Measurements from ENCODE around the gene NCBP1.
"Not testable (repeated sequence)": the region's sequence is repeated elsewhere in the genome, so short reads cannot be mapped to it uniquely, and the experiment has no call there.

NCBP1 gene

GRCh38 chr9:97672403-97672802 is 38.8 kb downstream of the NCBP1 start:
- ATAC-seq (ENCODE audit: low read depth) (no peak), DNase-seq (ENCODE audit: low spot score in 2 of 2) (no peak)
- Mint-ChIP-seq H3K27me3 (no peaks in the 10 kb centered on the region), H3K4me3 (no peak overlapping the region), H3K9me3 (no peaks in the 10 kb centered on the region), H3K36me3 (peaks cover 30% of the 10 kb centered on the region), H3K27ac (no peak overlapping the region), H3K4me1 (peaks cover 4% of the 10 kb centered on the region)

- peak overlapping the region; percentile 38 for H3K27ac Mint-ChIP-seq
- H3K4me3 Mint-ChIP-seq: no peak overlapping the region
- no peaks in the 10 kb centered on the region for H3K9me3 Mint-ChIP-seq
- H3K4me1 Mint-ChIP-seq: peaks cover 4% of the 10 kb centered on the region
- H3K27me3 Mint-ChIP-seq: no peaks in the 10 kb centered on the region
- H3K36me3 Mint-ChIP-seq: peaks cover 29% of the 10 kb centered on the region
- DNase-seq (ENCODE audit: low spot score in 2 of 2) (no peak), ATAC-seq (ENCODE audit: low read depth) (no peak)
Measured at GRCh38 chr9:97673922-97674321, 40.3 kb downstream of the NCBP1 start.

- H3K4me3 Mint-ChIP-seq: no peak overlapping the region
- no peaks in the 10 kb centered on the region for H3K9me3 Mint-ChIP-seq
- H3K27ac Mint-ChIP-seq: no peak overlapping the region
- DNase-seq (ENCODE audit: low spot score in 2 of 2) (no peak), ATAC-seq (ENCODE audit: low read depth) (no peak)
- no peaks in the 10 kb centered on the region for H3K27me3 Mint-ChIP-seq
- peaks cover 4% of the 10 kb centered on the region for H3K4me1 Mint-ChIP-seq
- peaks cover 26% of the 10 kb centered on the region for H3K36me3 Mint-ChIP-seq
Measured at GRCh38 chr9:97675655-97676054, 42.0 kb downstream of the NCBP1 start.

- Mint-ChIP-seq H3K36me3 (peaks cover 22% of the 10 kb centered on the region), H3K9me3 (no peaks in the 10 kb centered on the region), H3K4me1 (no peaks in the 10 kb centered on the region), H3K4me3 (no peak overlapping the region), H3K27ac (no peak overlapping the region), H3K27me3 (no peaks in the 10 kb centered on the region)
- DNase-seq (ENCODE audit: low spot score in 2 of 2) (no peak), ATAC-seq (ENCODE audit: low read depth) (no peak)
Measured at GRCh38 chr9:97682242-97682641, 48.6 kb downstream of the NCBP1 start.

- ATAC-seq (ENCODE audit: low read depth) (no peak), DNase-seq (ENCODE audit: low spot score in 2 of 2) (no peak)
- Mint-ChIP-seq H3K9me3 (no peaks in the 10 kb centered on the region), H3K36me3 (peaks cover 30% of the 10 kb centered on the region), H3K27me3 (no peaks in the 10 kb centered on the region), H3K27ac (no peak overlapping the region), H3K4me1 (peaks cover 2% of the 10 kb centered on the region), H3K4me3 (no peak overlapping the region)
Measured at GRCh38 chr9:97688654-97689053, 55.0 kb downstream of the NCBP1 start.

- peaks cover 26% of the 10 kb centered on the region for H3K36me3 Mint-ChIP-seq
- DNase-seq (ENCODE audit: low spot score in 2 of 2) (no peak), ATAC-seq (ENCODE audit: low read depth) (no peak)
- H3K27ac Mint-ChIP-seq: no peak overlapping the region
- H3K4me3 Mint-ChIP-seq: no peak overlapping the region
- no peaks in the 10 kb centered on the region for H3K27me3 Mint-ChIP-seq
- H3K9me3 Mint-ChIP-seq: no peaks in the 10 kb centered on the region
- peaks cover 8% of the 10 kb centered on the region for H3K4me1 Mint-ChIP-seq
Measured at GRCh38 chr9:97689401-97690180, 56.0 kb downstream of the NCBP1 start.

GRCh38 chr9:97694769-97695168 is 61.1 kb downstream of the NCBP1 start:
- DNase-seq (ENCODE audit: low spot score in 2 of 2): no peak
- Mint-ChIP-seq H3K27ac (no peak overlapping the region), H3K4me3 (no peak overlapping the region), H3K4me1 (peaks cover 43% of the 10 kb centered on the region), H3K36me3 (peaks cover 10% of the 10 kb centered on the region), H3K9me3 (no peaks in the 10 kb centered on the region), H3K27me3 (no peaks in the 10 kb centered on the region)
- no peak for ATAC-seq (ENCODE audit: low read depth)

GRCh38 chr9:97695390-97695789 is 61.8 kb downstream of the NCBP1 start:
- ATAC-seq (ENCODE audit: low read depth) (no peak), DNase-seq (ENCODE audit: low spot score in 2 of 2) (no peak)
- peaks cover 6% of the 10 kb centered on the region for H3K36me3 Mint-ChIP-seq
- H3K27me3 Mint-ChIP-seq: no peaks in the 10 kb centered on the region
- no peaks in the 10 kb centered on the region for H3K9me3 Mint-ChIP-seq
- no peak overlapping the region for H3K27ac Mint-ChIP-seq
- peak overlapping the region; percentile 92 for H3K4me3 Mint-ChIP-seq
- peaks cover 43% of the 10 kb centered on the region for H3K4me1 Mint-ChIP-seq

GRCh38 chr9:97695995-97696802 is 62.6 kb downstream of the NCBP1 start:
- H3K27ac Mint-ChIP-seq: peak overlapping the region; percentile 91
- H3K4me3 Mint-ChIP-seq: peak overlapping the region; percentile 92
- H3K36me3 Mint-ChIP-seq: peaks cover 6% of the 10 kb centered on the region
- H3K27me3 Mint-ChIP-seq: no peaks in the 10 kb centered on the region
- DNase-seq (ENCODE audit: low spot score in 2 of 2) (no peak), ATAC-seq (ENCODE audit: low read depth) (no peak)
- H3K4me1 Mint-ChIP-seq: peaks cover 43% of the 10 kb centered on the region
- H3K9me3 Mint-ChIP-seq: no peaks in the 10 kb centered on the region

- peak within 1 kb of the TSS; percentile 91 for H3K27ac Mint-ChIP-seq
- no peaks in the 10 kb centered on the region for H3K9me3 Mint-ChIP-seq
- H3K36me3 Mint-ChIP-seq: peaks cover 6% of the 10 kb centered on the region
- H3K4me1 Mint-ChIP-seq: peaks cover 43% of the 10 kb centered on the region
- ATAC-seq (ENCODE audit: low read depth) (peak; percentile 93), DNase-seq (ENCODE audit: low spot score in 2 of 2) (peak; percentile 90 to 94)
- peak within 1 kb of the TSS; percentile 92 for H3K4me3 Mint-ChIP-seq
- H3K27me3 Mint-ChIP-seq: peaks cover 1% of the 10 kb centered on the region
Measured at GRCh38 chr9:97696803-97697601, 63.4 kb downstream of the NCBP1 start, which contains the start of gene XPA. XPA (minus strand) TSS chr9:97697340; CDS start chr9:97697292, 48 bp downstream.

GRCh38 chr9:97697837-97698236 is 64.2 kb downstream of the NCBP1 start:
- H3K27me3 Mint-ChIP-seq: peaks cover 1% of the 10 kb centered on the region
- no peak for ATAC-seq (ENCODE audit: low read depth)

GRCh38 chr9:97698865-97699264 is 65.2 kb downstream of the NCBP1 start:
- DNase-seq (ENCODE audit: low spot score in 2 of 2) (no peak), ATAC-seq (ENCODE audit: low read depth) (no peak)
- H3K36me3 Mint-ChIP-seq: no peaks in the 10 kb centered on the region
- peaks cover 39% of the 10 kb centered on the region for H3K4me1 Mint-ChIP-seq
- peaks cover 1% of the 10 kb centered on the region for H3K9me3 Mint-ChIP-seq
- H3K27ac Mint-ChIP-seq: peak overlapping the region; percentile 72
- H3K4me3 Mint-ChIP-seq: peak overlapping the region; percentile 79
- H3K27me3 Mint-ChIP-seq: peaks cover 1% of the 10 kb centered on the region

More at GRCh38 chr9:97697837-97698236, 64.2 kb downstream of the NCBP1 start:
- peaks cover 4% of the 10 kb centered on the region for H3K36me3 Mint-ChIP-seq
- peaks cover 43% of the 10 kb centered on the region for H3K4me1 Mint-ChIP-seq
- peaks cover 1% of the 10 kb centered on the region for H3K9me3 Mint-ChIP-seq
- peak overlapping the region; percentile 92 for H3K4me3 Mint-ChIP-seq
- DNase-seq (ENCODE audit: low spot score in 2 of 2): no peak
- H3K27ac Mint-ChIP-seq: peak overlapping the region; percentile 91

- not testable (repeated sequence) for H3K27me3 Mint-ChIP-seq; H3K9me3 Mint-ChIP-seq; H3K36me3 Mint-ChIP-seq; ATAC-seq (ENCODE audit: low read depth)
- Mint-ChIP-seq H3K4me1 (peaks cover 36% of the 10 kb centered on the region), H3K4me3 (peak overlapping the region; percentile 79), H3K27ac (peak overlapping the region; percentile 72)
- peak; percentile 22 to 25 for DNase-seq (ENCODE audit: low spot score in 2 of 2)
Measured at GRCh38 chr9:97699281-97699680, 65.7 kb downstream of the NCBP1 start.

GRCh38 chr9:97699824-97700223 is 66.2 kb downstream of the NCBP1 start:
- not testable (repeated sequence) for H3K27me3 Mint-ChIP-seq; DNase-seq (ENCODE audit: low spot score in 2 of 2); H3K36me3 Mint-ChIP-seq; ATAC-seq (ENCODE audit: low read depth); H3K9me3 Mint-ChIP-seq
- Mint-ChIP-seq H3K4me3 (peak overlapping the region; percentile 79), H3K4me1 (peaks cover 35% of the 10 kb centered on the region), H3K27ac (peak overlapping the region; percentile 72)

All from memory B cell (primary cell).